WI38 (cell line): ENCODE data around the gene PADI6.

Source experiments
- H3K4me3 ChIP-seq: 2 replicates; pipeline ENCODE4 v1.5.1; 2011; ENCODE audit warnings: low read depth, mild to moderate bottlenecking, control low read depth, low read length
- CTCF ChIP-seq: IDR thresholded peaks from 2 replicates; pipeline ENCODE4 v1.5.1; 2012; ENCODE audit warnings: low read depth, mild to moderate bottlenecking, control low read depth, low read length

PADI6 gene

DNA sequence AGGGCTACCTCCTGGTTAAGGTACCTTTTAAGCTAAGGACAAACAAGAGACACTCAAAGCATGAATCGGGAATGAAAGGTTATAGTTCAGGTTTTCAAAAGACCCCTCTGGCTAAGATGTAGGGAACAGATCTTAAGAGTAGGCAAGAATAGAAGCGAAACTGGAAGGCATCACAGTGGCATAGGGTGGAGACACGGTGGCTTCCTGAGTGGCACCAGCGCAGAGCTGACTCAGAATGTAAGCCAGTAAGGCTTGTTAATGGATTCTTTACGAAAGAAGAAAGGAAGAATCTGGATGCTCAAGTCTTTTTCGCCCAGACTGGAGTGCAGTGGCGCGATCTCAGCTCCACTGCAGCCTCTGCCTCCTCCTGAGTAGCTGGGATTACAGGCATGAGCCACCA lies 21.2 kb downstream of the PADI6 start:
- TF ChIP-seq CTCF = no peak
- no peak overlapping the region for H3K4me3 ChIP-seq

GRCh38 chr1:17397910-17398695 lies 26.1 kb downstream of the PADI6 start:
- TF ChIP-seq CTCF = no peak
- H3K4me3 ChIP-seq = no peak overlapping the region

- no peak overlapping the region for H3K4me3 ChIP-seq
- TF ChIP-seq CTCF = no peak
Measured at GRCh38 chr1:17400725-17401341, 28.8 kb downstream of the PADI6 start.

DNA sequence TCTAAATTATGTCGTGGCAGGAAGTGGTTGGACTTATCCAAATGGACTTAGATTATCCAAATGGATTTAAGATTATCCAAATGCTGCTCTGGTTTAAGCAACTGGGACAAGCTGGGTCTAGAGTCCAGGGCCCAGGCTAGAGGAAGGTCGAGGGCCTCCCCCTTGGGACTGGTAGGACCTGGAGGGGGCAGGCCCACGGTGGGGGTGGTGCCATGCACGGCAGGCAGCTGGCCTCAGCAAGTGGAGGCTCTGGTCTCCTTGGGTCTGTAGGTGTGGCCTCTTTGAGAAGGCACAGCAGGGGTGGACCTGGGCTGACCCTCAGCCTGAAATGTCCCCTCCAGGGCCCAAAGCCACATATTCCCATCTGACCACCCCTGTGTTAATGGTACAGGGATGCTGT lies 29.8 kb downstream of the PADI6 start:
- TF ChIP-seq CTCF = no peak
- no peak overlapping the region for H3K4me3 ChIP-seq

- TF ChIP-seq CTCF = no peak
- H3K4me3 ChIP-seq = no peak overlapping the region
Measured at GRCh38 chr1:17403081-17403480, 31.1 kb downstream of the PADI6 start.

DNA sequence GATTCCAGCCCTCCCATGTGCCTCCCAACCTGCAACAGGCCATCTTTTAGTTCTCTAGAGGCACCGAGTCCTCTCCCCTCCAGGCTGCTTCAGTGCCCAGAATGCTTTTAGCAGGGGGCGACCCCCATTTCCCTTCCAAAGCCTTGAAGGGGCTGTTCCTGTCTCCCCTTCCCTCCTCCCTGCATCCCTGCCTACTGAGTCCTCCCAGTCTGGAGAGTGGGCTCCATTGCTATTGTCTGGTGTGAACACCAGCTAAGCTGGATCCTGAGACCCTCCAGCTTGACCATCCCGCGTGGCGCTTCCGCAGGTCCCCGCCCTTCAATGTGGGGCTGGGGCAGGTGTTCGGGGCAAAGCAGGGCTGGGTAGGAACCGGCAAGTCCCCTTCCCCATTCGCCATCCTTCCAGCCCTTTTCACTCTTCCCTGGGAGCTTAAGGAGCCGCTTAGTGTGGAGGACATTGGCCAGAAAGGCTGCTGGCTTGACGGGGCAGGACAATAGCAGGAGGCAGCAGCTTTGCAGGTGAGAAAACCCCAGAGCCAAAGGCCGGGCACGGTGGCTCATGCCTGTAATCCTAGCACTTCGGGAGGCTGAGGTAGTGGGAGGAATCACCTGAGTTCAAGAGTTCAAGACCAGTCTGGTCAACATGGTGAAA lies 32.2 kb downstream of the PADI6 start:
- H3K4me3 ChIP-seq = no peak overlapping the region
- TF ChIP-seq CTCF = no peak

DNA sequence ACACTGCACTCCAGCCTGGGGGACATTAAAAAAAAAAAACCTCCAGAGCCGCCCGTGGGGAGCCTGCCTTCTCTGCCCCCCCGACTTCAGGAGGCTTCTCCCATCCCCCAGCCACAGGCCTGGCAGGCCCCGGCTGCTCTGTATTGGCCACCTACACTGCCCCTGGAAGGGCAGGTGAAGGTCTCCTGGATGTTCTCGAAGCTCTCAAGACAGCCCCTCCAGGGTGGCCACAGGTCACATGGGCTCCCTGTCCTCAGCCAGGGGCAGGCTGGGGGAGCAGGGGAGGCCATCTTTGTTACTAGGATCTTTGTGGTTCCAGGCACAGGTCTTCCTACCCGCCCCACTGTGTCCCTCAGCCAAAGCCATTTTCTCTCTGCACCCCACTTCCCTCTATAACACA lies 32.8 kb downstream of the PADI6 start:
- no peak for TF ChIP-seq CTCF

More for the DNA sequence above, 32.8 kb downstream of the PADI6 start:
- H3K4me3 ChIP-seq = no peak overlapping the region
